Keratinocyte (primary cell): ENCODE measurements around the gene S1PR4.

ENCODE experiments used
- CTCF ChIP-seq, 3 experiments: IDR thresholded peaks in 1 of 3; conservative IDR thresholded peaks in 1 of 3; optimal IDR thresholded peaks in 1 of 3; 2 replicates in 2 of 3; 3 replicates in 1 of 3; pipeline versions ENCODE3 to v1.5.1; 2011; ENCODE audit warnings: low read length in 3 of 3, mild to moderate bottlenecking in 3 of 3, moderate library complexity in 2 of 3, control low read depth in 1 of 3, inconsistent platforms in 1 of 3; ENCODE audit not compliant: insufficient read depth in 2 of 3; ENCODE audit errors: extremely low read depth in 1 of 3
- EZH2 ChIP-seq: IDR thresholded peaks from one replicate; pipeline ENCODE4 v1.6.1; 2012; ENCODE audit warnings: inconsistent platforms, mild to moderate bottlenecking, low read length, moderate library complexity

- TF ChIP-seq CTCF (optimal IDR thresholded peaks at IDR 0.05 in 1 of 3, IDR thresholded peaks at IDR 0.05 in 1 of 3, conservative IDR thresholded peaks at IDR 0.05 in 1 of 3; ENCODE audit: extremely low read depth in 1 of 3, insufficient read depth in 2 of 3, low read length in 3 of 3), result no peak
- no peak for TF ChIP-seq EZH2
Observed at GRCh38 chr19:3142781-3143337, 35.7 kb upstream of the S1PR4 start.
